ENCODE results near the gene RCCD1.

DNA sequence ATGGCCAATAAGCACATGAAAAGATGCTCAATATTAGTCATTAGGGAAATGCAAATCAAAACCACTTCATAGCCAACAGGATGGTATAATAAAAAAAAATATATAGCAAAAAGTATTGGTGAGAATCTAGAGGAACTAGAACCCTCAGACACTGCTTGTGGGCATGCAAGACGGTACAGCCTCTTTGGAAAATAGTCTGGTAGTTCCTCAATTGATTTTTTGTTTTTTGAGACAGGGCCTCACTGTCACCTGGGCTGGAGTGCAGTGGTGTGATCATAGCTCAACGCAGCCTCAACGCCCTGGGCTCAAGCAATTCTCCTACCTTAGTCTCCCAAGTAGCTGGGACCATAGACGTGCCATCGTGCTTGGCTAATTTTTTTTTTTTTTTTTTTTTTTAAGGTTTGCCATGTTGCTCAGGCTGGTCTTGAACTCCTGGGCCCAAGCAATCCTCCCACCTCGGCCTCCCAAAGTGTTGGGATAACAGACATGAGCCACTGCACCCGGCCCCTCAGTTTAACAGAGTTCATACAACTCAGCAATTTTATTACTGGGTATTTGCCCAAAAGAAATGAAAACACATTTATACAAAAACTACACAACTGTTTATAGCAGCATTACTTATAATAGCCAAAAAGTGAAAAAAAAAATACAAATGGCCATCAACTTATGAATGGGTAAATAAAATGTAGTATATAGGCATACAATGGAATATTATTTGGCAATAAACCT is 34.5 kb downstream of the RCCD1 start:
- TF ChIP-seq, protein P1, sequence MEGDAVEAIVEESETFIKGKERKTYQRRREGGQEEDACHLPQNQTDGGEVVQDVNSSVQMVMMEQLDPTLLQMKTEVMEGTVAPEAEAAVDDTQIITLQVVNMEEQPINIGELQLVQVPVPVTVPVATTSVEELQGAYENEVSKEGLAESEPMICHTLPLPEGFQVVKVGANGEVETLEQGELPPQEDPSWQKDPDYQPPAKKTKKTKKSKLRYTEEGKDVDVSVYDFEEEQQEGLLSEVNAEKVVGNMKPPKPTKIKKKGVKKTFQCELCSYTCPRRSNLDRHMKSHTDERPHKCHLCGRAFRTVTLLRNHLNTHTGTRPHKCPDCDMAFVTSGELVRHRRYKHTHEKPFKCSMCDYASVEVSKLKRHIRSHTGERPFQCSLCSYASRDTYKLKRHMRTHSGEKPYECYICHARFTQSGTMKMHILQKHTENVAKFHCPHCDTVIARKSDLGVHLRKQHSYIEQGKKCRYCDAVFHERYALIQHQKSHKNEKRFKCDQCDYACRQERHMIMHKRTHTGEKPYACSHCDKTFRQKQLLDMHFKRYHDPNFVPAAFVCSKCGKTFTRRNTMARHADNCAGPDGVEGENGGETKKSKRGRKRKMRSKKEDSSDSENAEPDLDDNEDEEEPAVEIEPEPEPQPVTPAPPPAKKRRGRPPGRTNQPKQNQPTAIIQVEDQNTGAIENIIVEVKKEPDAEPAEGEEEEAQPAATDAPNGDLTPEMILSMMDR (IDR thresholded peaks at IDR 0.05), result no peak
- TF ChIP-seq POLR2AphosphoS5 (IDR thresholded peaks at IDR 0.05), result no peak

All from prostate gland (tissue), 2 donors.